GM12892 (cell line): ENCODE results near the gene AACS.

Source experiments
- POLR2A ChIP-seq: IDR thresholded peaks from 2 replicates; pipeline ENCODE4 v1.6.1; 2011; ENCODE audit warnings: low read depth, low read length, control low read depth
- POLR2AphosphoS5 ChIP-seq: IDR thresholded peaks from 2 replicates; pipeline ENCODE4 v1.6.1; 2011; ENCODE audit warnings: low read depth, low read length, control low read depth
- TAF1 ChIP-seq: IDR thresholded peaks from 2 replicates; pipeline ENCODE4 v1.6.1; 2011; ENCODE audit warnings: low read depth, mild to moderate bottlenecking, control low read depth, low read length, borderline replicate concordance

- TF ChIP-seq POLR2A (peak; percentile 67), TAF1 (0 out of 2 replicates have a peak, but pooled peaks have one; percentile 61), POLR2AphosphoS5 (no peak)
These were observed at the start of gene AACS for GRCh38 chr12:125065021-125065918.
